Middle frontal gyrus (tissue), 1 donor: Measurements from ENCODE around the gene EMC10.
"Not testable (repeated sequence)": the region's sequence is repeated elsewhere in the genome, so short reads cannot be mapped to it uniquely, and the experiment has no call there.

ENCODE experiments used
- DNase-seq: peaks from one replicate; pipeline ENCODE4 v3.0.0-alpha.2; 2015; ENCODE audit warnings: low spot score; ENCODE audit errors: extremely low spot score

EMC10 gene

GRCh38 chr19:50476224-50476906, at the start of gene EMC10, which contains the start of gene GARIN5A:
Gene EMC10, plus strand, starts transcription at chr19:50476507. Its CDS starts 38 bp downstream, at chr19:50476545.
Gene GARIN5A, minus strand, starts transcription at chr19:50476848. Its CDS starts 460 bp downstream, at chr19:50476388.
- DNase-seq, result peak; percentile 83

- no peak for DNase-seq
Measured at GRCh38 chr19:50427318-50427925, 48.9 kb upstream of the EMC10 start.

GRCh38 chr19:50427997-50428425, 48.3 kb upstream of the EMC10 start:
- DNase-seq, result peak; percentile 58

- no peak for DNase-seq
Measured at GRCh38 chr19:50428772-50429463, 47.4 kb upstream of the EMC10 start.

- no peak for DNase-seq
Measured at GRCh38 chr19:50430888-50431342, 45.4 kb upstream of the EMC10 start.

GRCh38 chr19:50431343-50432220, 44.7 kb upstream of the EMC10 start:
- DNase-seq, result peak; percentile 68

GRCh38 chr19:50432221-50433028, 43.9 kb upstream of the EMC10 start, which contains the start of gene MYBPC2:
Gene MYBPC2, plus strand, starts transcription at chr19:50432892. Its CDS starts 62 bp downstream, at chr19:50432954.
- no peak for DNase-seq

- DNase-seq, result no peak
Measured at GRCh38 chr19:50433201-50434180, 42.8 kb upstream of the EMC10 start.

- no peak for DNase-seq
Measured at GRCh38 chr19:50434525-50434924, 41.8 kb upstream of the EMC10 start.

GRCh38 chr19:50435221-50435620, 41.1 kb upstream of the EMC10 start:
- no peak for DNase-seq

- no peak for DNase-seq
Measured at GRCh38 chr19:50435627-50436026, 40.7 kb upstream of the EMC10 start.

- DNase-seq, result no peak
Measured at GRCh38 chr19:50437862-50438449, 38.4 kb upstream of the EMC10 start.

- not testable (repeated sequence) for DNase-seq
Measured at GRCh38 chr19:50439130-50439529, 37.2 kb upstream of the EMC10 start.

- no peak for DNase-seq
Measured at GRCh38 chr19:50444059-50444458, 32.2 kb upstream of the EMC10 start.

GRCh38 chr19:50447053-50447452, 29.3 kb upstream of the EMC10 start:
- DNase-seq, result no peak

- DNase-seq, result no peak
Measured at GRCh38 chr19:50447750-50448149, 28.6 kb upstream of the EMC10 start.

GRCh38 chr19:50449236-50449899, 26.9 kb upstream of the EMC10 start:
- no peak for DNase-seq
